K562 (cell line): ENCODE measurements around the gene DMD. TPM values are rescaled to one million over a fixed set of nuclear protein-coding genes. Genes with fewer than 3 reads are reported as not detected.

Experiments used
- ATAC-seq: fragments of 200-7000 bp; cut with Tn5 transposase; 3 replicates; pipeline ENCODE4 v1.9.1; 2020; ENCODE audit warnings: moderate library complexity
- BruUV-seq: library from RNA; stranded (reverse); fragments of 400-500 nt; replicated peaks from 2 replicates; lab custom pipeline; 2021; lab: Mats Ljungman, UMichigan
- CTCF ChIA-PET: fragments of 300-600 bp; formaldehyde crosslinking; extraction: SDS; loops from one replicate; lab custom pipeline; 2021; ENCODE audit warnings: low intra/inter-chr PET ratio; lab: Yijun Ruan, JAX
- POLR2A ChIA-PET: fragments of 300-600, 350-650 bp; sonication (Branson Sonifier 250); formaldehyde crosslinking; extraction: SDS; loops from one replicate; lab custom pipeline; 2021; ENCODE audit warnings: antibody characterized with exemption, inconsistent platforms; lab: Yijun Ruan, JAX
- DNase-seq, 4 experiments: peaks; one replicate each; pipeline versions ENCODE4 v3.0.0 to v3.0.0-alpha.2; 2011 to 2018; ENCODE audit warnings: low spot score in 3 of 4, mixed read lengths in 3 of 4; ENCODE audit errors: extremely low read depth in 1 of 4
- FAIRE-seq: peaks from 2 replicates; lab custom pipeline; 2011; peaks lifted over from hg19 to GRCh38; lab: Jason Lieb, UNC
- H2AFZ ChIP-seq: 2 replicates; pipeline ENCODE4 v1.6.0; 2011; ENCODE audit warnings: low read depth, low read length, control low read depth, inconsistent platforms
- H3K27ac ChIP-seq: fragments of 200-600 bp; 3 replicates; pipeline ENCODE4 v1.8.0; 2011; ENCODE audit warnings: low read depth, mild to moderate bottlenecking, control low read depth, inconsistent platforms, low read length, moderate library complexity, mixed read lengths; ENCODE audit errors: extremely low read depth
- H3K27me3 ChIP-seq, 2 experiments: fragments of 300-600 bp in 1 of 2; 2 replicates in 1 of 2; 3 replicates in 1 of 2; pipeline versions ENCODE4 v1.6.0 to v1.8.0; 2011; ENCODE audit warnings: inconsistent platforms in 2 of 2, low read length in 2 of 2, mild to moderate bottlenecking in 1 of 2, mixed read lengths in 1 of 2, moderate library complexity in 1 of 2; ENCODE audit not compliant: control insufficient read depth in 2 of 2, insufficient read depth in 2 of 2
- H3K36me3 ChIP-seq: fragments of 300-600 bp; 3 replicates; pipeline ENCODE4 v1.8.0; 2011; ENCODE audit warnings: mild to moderate bottlenecking, low read length, inconsistent platforms; ENCODE audit not compliant: control insufficient read depth, insufficient read depth
- H3K4me1 ChIP-seq, 2 experiments: fragments of 200-600 bp in 1 of 2; replicated peaks in 1 of 2; 2 replicates in 1 of 2; 3 replicates in 1 of 2; pipeline versions ENCODE4 v1.5.1 to v1.8.0; 2011; ENCODE audit warnings: inconsistent platforms in 2 of 2, low read length in 2 of 2, mild to moderate bottlenecking in 1 of 2, mixed read lengths in 1 of 2, moderate library complexity in 1 of 2; ENCODE audit not compliant: control insufficient read depth in 2 of 2, insufficient read depth in 2 of 2
- H3K4me2 ChIP-seq: 2 replicates; pipeline ENCODE4 v1.6.1; 2011; ENCODE audit warnings: low read length, control low read depth, inconsistent platforms, mixed read lengths; ENCODE audit not compliant: insufficient read depth
- H3K4me3 ChIP-seq: fragments of 200-600 bp; sonication (generic), shearing (Covaris generic); 2 replicates; pipeline ENCODE4 v1.5.1; 2016; ENCODE audit warnings: control low read depth, inconsistent platforms
- H3K79me2 ChIP-seq: fragments of 200-600 bp; 3 replicates; pipeline ENCODE4 v1.8.0; 2011; ENCODE audit warnings: low read length, inconsistent platforms; ENCODE audit not compliant: control insufficient read depth, insufficient read depth
- H3K9ac ChIP-seq, 2 experiments: 2 replicates each; pipeline versions ENCODE4 v1.6.0 to v1.6.1; 2011; ENCODE audit warnings: low read depth in 2 of 2, low read length in 2 of 2, control low read depth in 1 of 2, inconsistent platforms in 1 of 2, mild to moderate bottlenecking in 1 of 2, mixed read lengths in 1 of 2; ENCODE audit not compliant: insufficient read depth in 1 of 2
- H3K9me1 ChIP-seq: one replicate; pipeline ENCODE4 v1.6.0; 2011; ENCODE audit warnings: inconsistent platforms, mild to moderate bottlenecking, low read length, moderate library complexity; ENCODE audit not compliant: control insufficient read depth, insufficient read depth
- H3K9me3 ChIP-seq: replicated peaks from 2 replicates; pipeline ENCODE4 v1.5.1; 2011; ENCODE audit warnings: low read depth, low read length, inconsistent platforms; ENCODE audit not compliant: control insufficient read depth, insufficient read depth
- H4K20me1 ChIP-seq: replicated peaks from 2 replicates; pipeline ENCODE4 v1.6.1; 2011; ENCODE audit warnings: low read length, inconsistent platforms, mixed read lengths; ENCODE audit not compliant: control insufficient read depth, insufficient read depth
- C11orf30 ChIP-seq: fragments of 450-650 bp; IDR thresholded peaks from 2 replicates; pipeline ENCODE4 v1.6.1; 2016; ENCODE audit warnings: low read depth, mild to moderate bottlenecking
- MAFF ChIP-seq: IDR thresholded peaks from 2 replicates; pipeline ENCODE4 v1.6.1; 2012; ENCODE audit warnings: low read length, improper control_type of control experiment
- MAFG ChIP-seq: fragments of 450-650 bp; conservative IDR thresholded peaks from 2 replicates; pipeline ENCODE4 v1.6.1; 2016; ENCODE audit warnings: missing genetic modification characterization, missing compliant biosample characterization
- MAFK ChIP-seq: IDR thresholded peaks from 2 replicates; pipeline ENCODE4 v1.6.1; 2011; ENCODE audit warnings: low read length, improper control_type of control experiment
- PHTF2 ChIP-seq: fragments of 250-450 bp; sonication (Bioruptor Pico); IDR thresholded peaks from 2 replicates; pipeline ENCODE4 v1.5.0; 2021; ENCODE audit warnings: mild to moderate bottlenecking
- ZNF316 ChIP-seq: fragments of 450-650 bp; IDR thresholded peaks from 2 replicates; pipeline ENCODE4 v1.6.1; 2016
- ZNF384 ChIP-seq: IDR thresholded peaks from 2 replicates; pipeline ENCODE4 v1.6.1; 2012; ENCODE audit warnings: low read depth, low read length, improper control_type of control experiment
- WGBS: fragments of 100-300 bp; shearing (Covaris generic); methylation state at CpG from one replicate; pipeline ENCODE4 v1.1.6; 2016; ENCODE audit warnings: low coverage, mixed read lengths; ENCODE audit not compliant: insufficient coverage; ENCODE audit errors: missing lambda C conversion rate; 5-methylcytosine and 5-hydroxymethylcytosine counted together
- in situ Hi-C: fragments of 300-500 bp; cut with MboI; formaldehyde crosslinking; loops from 4 replicates; pipeline ENCODE4 v1.15.0; 2018; ENCODE audit warnings: inconsistent platforms, mixed read lengths
- intact Hi-C: fragments of 100-400 bp; cut with micrococcal nuclease; formaldehyde crosslinking; loops from 2 replicates; pipeline ENCODE4 v1.14.2; 2022
- polyA plus RNA-seq, 8 experiments: library from polyadenylated mRNA; depleted of rRNA in 4 of 8; stranded (reverse) in 5 of 8; unstranded in 3 of 8; fragments of >200 nt; fragmentation: Nextera tagmentation in 2 of 8; fragmentation: Illumina TruSeq in 1 of 8; extraction: Ambion mirVana in 2 of 8; extraction: Trizol in 1 of 8; gene quantifications; 2 replicates each; pipeline versions ENCODE4 v1.2.1 to v1.2.3, GENCODE V29; 2011 to 2014; ENCODE audit warnings: inconsistent platforms in 1 of 8, missing spikeins in 1 of 8
- total RNA-seq, 7 experiments: library from RNA; depleted of rRNA in 6 of 7; stranded (reverse); fragments of >200 nt in 6 of 7; fragmentation: Illumina TruSeq in 2 of 7; extraction: Trizol in 2 of 7; gene quantifications; 2 replicates each; pipeline versions ENCODE4 v1.2.1 to v1.2.3, GENCODE V29; 2011 to 2021; ENCODE audit warnings: low replicate concordance in 1 of 7
- TF ChIP-seq, protein P1 (sequence below): IDR thresholded peaks from 3 replicates; pipeline ENCODE4 v1.6.1; 2011; ENCODE audit warnings: borderline replicate concordance, mild to moderate bottlenecking; ENCODE audit not compliant: insufficient read length, insufficient read depth

Gene DMD
- total and polyA plus RNA-seq, 9 of the 15 experiments (the other 6 are each of a cell fraction or from before 2014, with no cell fraction given): 3.8 to 20.4 (median 11.4) TPM

DNA sequence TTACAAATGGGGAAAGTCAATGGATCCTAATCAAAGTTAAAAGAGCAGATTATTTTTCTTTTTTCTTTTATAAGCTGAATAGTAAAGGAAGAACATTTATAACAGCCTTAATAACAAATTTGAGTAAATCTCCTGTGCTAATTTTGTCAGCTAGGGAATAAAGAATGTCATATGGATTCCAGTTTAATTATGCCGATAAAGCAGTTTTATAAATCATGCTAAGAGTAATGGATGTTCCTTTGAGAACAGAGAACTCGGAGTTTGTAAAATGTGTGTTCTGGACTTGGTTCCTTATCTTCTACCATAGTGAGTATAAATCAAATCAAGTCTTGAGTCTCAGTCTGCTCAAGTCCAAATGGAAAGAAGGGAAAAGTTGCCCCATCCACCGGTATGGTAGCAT, 1959.2 kb downstream of the DMD start:
- ChIA-PET POLR2A (no interaction called here), CTCF (no interaction called here)
- no peak for DNase-seq
- Histone ChIP-seq H3K9me3 (no peaks in the 10 kb centered on the region), H3K36me3 (no peaks in the 10 kb centered on the region), H3K4me3 (no peak overlapping the region), H3K4me1 (no peaks in the 10 kb centered on the region), H3K9ac (no peak overlapping the region), H3K9me1 (no peaks in the 10 kb centered on the region), H3K79me2 (no peaks in the 10 kb centered on the region), H4K20me1 (no peaks in the 10 kb centered on the region), H3K4me2 (no peak overlapping the region), H3K27me3 (no peaks in the 10 kb centered on the region), H2AFZ (no peak overlapping the region), H3K27ac (no peak overlapping the region)
- intact Hi-C loops: no loop called here
- 53% methylated on average over 2 of the region's 3 CpGs for WGBS
- ATAC-seq: no peak
- in situ Hi-C loops: no loop called here
- no peak for FAIRE-seq
- TF ChIP-seq, protein P1, sequence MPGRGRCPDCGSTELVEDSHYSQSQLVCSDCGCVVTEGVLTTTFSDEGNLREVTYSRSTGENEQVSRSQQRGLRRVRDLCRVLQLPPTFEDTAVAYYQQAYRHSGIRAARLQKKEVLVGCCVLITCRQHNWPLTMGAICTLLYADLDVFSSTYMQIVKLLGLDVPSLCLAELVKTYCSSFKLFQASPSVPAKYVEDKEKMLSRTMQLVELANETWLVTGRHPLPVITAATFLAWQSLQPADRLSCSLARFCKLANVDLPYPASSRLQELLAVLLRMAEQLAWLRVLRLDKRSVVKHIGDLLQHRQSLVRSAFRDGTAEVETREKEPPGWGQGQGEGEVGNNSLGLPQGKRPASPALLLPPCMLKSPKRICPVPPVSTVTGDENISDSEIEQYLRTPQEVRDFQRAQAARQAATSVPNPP: no peak
- TF ChIP-seq C11orf30 (peak; percentile 50), MAFF (peak; percentile 57), ZNF384 (no peak), PHTF2 (CRISPR knock-in tag) (no peak), MAFK (peak; percentile 30; the same call in 1 of the 2 replicates), MAFG (tag) (peak; percentile 50; the same call in 1 of the 2 replicates), ZNF316 (peak; percentile 68)
- BruUV-seq: no TSS peak
